NB4 (cell line): Measurements from ENCODE around the gene CHSY1.

Experiments used
- DNase-seq: peaks from one replicate; pipeline ENCODE4 v3.0.0; 2010; ENCODE audit warnings: low read depth
- H3K4me3 ChIP-seq: one replicate; pipeline ENCODE4 v1.5.1; 2011; ENCODE audit warnings: mild to moderate bottlenecking, low read depth, low read length, moderate library complexity
- MYC ChIP-seq: IDR thresholded peaks from 2 replicates; pipeline ENCODE4 v1.6.1; 2011; ENCODE audit warnings: low read depth, low read length
- POLR2A ChIP-seq: IDR thresholded peaks from 2 replicates; pipeline ENCODE4 v1.6.1; 2011; ENCODE audit warnings: mild to moderate bottlenecking; ENCODE audit not compliant: insufficient read length; ENCODE audit errors: extremely low read depth
- TF ChIP-seq, protein P1 (sequence below): IDR thresholded peaks from 2 replicates; pipeline ENCODE4 v1.6.1; 2011; ENCODE audit warnings: low read depth, low read length
- TF ChIP-seq, protein P2 (sequence below): IDR thresholded peaks from one replicate; pipeline ENCODE4 v1.5.1; 2012; ENCODE audit warnings: low read depth, low read length

CHSY1 gene

GRCh38 chr15:101233651-101234280 is 18.1 kb downstream of the CHSY1 start:
- H3K4me3 ChIP-seq, result no peak overlapping the region
- TF ChIP-seq, protein P1, sequence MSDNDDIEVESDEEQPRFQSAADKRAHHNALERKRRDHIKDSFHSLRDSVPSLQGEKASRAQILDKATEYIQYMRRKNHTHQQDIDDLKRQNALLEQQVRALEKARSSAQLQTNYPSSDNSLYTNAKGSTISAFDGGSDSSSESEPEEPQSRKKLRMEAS, result no peak
- no peak for TF ChIP-seq MYC
- TF ChIP-seq POLR2A, result no peak
- TF ChIP-seq, protein P2, sequence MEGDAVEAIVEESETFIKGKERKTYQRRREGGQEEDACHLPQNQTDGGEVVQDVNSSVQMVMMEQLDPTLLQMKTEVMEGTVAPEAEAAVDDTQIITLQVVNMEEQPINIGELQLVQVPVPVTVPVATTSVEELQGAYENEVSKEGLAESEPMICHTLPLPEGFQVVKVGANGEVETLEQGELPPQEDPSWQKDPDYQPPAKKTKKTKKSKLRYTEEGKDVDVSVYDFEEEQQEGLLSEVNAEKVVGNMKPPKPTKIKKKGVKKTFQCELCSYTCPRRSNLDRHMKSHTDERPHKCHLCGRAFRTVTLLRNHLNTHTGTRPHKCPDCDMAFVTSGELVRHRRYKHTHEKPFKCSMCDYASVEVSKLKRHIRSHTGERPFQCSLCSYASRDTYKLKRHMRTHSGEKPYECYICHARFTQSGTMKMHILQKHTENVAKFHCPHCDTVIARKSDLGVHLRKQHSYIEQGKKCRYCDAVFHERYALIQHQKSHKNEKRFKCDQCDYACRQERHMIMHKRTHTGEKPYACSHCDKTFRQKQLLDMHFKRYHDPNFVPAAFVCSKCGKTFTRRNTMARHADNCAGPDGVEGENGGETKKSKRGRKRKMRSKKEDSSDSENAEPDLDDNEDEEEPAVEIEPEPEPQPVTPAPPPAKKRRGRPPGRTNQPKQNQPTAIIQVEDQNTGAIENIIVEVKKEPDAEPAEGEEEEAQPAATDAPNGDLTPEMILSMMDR, result no peak
- DNase-seq, result no peak

GRCh38 chr15:101232677-101233076 is 19.2 kb downstream of the CHSY1 start:
- TF ChIP-seq MYC, result no peak
- TF ChIP-seq POLR2A, result no peak
- TF ChIP-seq, protein P2, result no peak
- TF ChIP-seq, protein P1, result no peak
- H3K4me3 ChIP-seq, result no peak overlapping the region
- no peak for DNase-seq

GRCh38 chr15:101228313-101228712 is 23.5 kb downstream of the CHSY1 start:
- H3K4me3 ChIP-seq, result no peak overlapping the region
- TF ChIP-seq POLR2A, result no peak
- no peak for TF ChIP-seq MYC
- TF ChIP-seq, protein P1, result no peak
- TF ChIP-seq, protein P2, result no peak
- DNase-seq, result no peak

GRCh38 chr15:101225658-101226057 is 26.2 kb downstream of the CHSY1 start:
- no peak for DNase-seq
- TF ChIP-seq, protein P2, result no peak
- TF ChIP-seq, protein P1, result 0 out of 2 replicates have a peak, but pooled peaks have one; percentile 1
- no peak overlapping the region for H3K4me3 ChIP-seq

DNA sequence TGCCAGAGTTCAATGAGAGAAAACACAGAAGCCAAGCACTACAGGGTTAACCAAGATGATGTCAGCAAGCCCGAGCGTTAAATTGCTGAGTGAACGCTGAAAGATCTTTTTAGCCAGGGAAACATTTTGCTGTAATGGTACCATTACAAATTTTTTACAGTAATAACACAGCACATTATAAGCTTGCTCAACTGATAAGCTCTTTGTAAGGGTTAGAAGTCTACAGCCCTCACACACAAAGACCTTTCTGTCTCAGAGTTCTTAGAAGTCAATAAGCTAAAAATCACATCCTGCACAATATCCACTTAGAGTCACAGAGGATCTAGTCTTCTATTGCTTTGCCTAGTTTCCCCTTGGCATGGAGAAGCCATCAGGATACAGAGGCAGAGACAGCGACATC is 29.9 kb downstream of the CHSY1 start:
- no peak overlapping the region for H3K4me3 ChIP-seq
- DNase-seq, result no peak
- TF ChIP-seq, protein P1, result no peak
- TF ChIP-seq POLR2A (no peak), MYC (no peak)
- TF ChIP-seq, protein P2, result no peak
